SU-DHL-6 (cell line): ENCODE results near the gene TRDMT1.
A peak's percentile ranks its signal among the peaks of the same experiment; 100 is the strongest.

Experiments
- H2AFZ ChIP-seq: fragments of 200-600 bp; sonication (generic); 2 replicates; pipeline ENCODE4 v1.6.1; 2014; ENCODE audit warnings: low read depth, mild to moderate bottlenecking, moderate library complexity, mixed read lengths, antibody characterized with exemption, low read length; ENCODE audit not compliant: severe bottlenecking
- H3F3A ChIP-seq: fragments of 200-600 bp; shearing (Covaris generic); 2 replicates; pipeline ENCODE4 v1.6.0; 2016; ENCODE audit warnings: antibody characterized with exemption, mild to moderate bottlenecking; ENCODE audit not compliant: insufficient read depth
- H3K27ac ChIP-seq: fragments of 200-600 bp; sonication (generic); 2 replicates; pipeline ENCODE4 v1.5.1; 2016; ENCODE audit warnings: low read depth, mild to moderate bottlenecking, low read length, moderate library complexity, mixed read lengths
- H3K27me3 ChIP-seq: fragments of 200-600 bp; sonication (generic), shearing (Covaris generic); 2 replicates; pipeline ENCODE4 v1.6.0; 2014; ENCODE audit warnings: mild to moderate bottlenecking, low read length
- H3K36me3 ChIP-seq: fragments of 200-600 bp; sonication (generic); 2 replicates; pipeline ENCODE4 v1.6.1; 2014; ENCODE audit warnings: mild to moderate bottlenecking, low read length, mixed read lengths
- H3K4me2 ChIP-seq: fragments of 300-600, 200-600 bp; shearing (Covaris generic), sonication (generic); 2 replicates; pipeline ENCODE4 v1.6.0; 2014; ENCODE audit warnings: low read length, low read depth, mild to moderate bottlenecking; ENCODE audit not compliant: poor library complexity, severe bottlenecking
- H3K4me3 ChIP-seq: fragments of 200-600 bp; sonication (generic); 2 replicates; pipeline ENCODE4 v1.5.1; 2014; ENCODE audit warnings: antibody characterized with exemption, low read length, mild to moderate bottlenecking, mixed read lengths; ENCODE audit not compliant: insufficient read depth, poor library complexity, severe bottlenecking
- H3K79me2 ChIP-seq: fragments of 200-600 bp; sonication (generic); 2 replicates; pipeline ENCODE4 v1.6.1; 2014; ENCODE audit warnings: mild to moderate bottlenecking, low read length, moderate library complexity; ENCODE audit not compliant: insufficient read depth
- H3K9ac ChIP-seq: fragments of 200-600 bp; sonication (generic); 2 replicates; pipeline ENCODE4 v1.7.0; 2014; ENCODE audit warnings: mild to moderate bottlenecking, low read length
- H3K9me2 ChIP-seq: fragments of 200-600 bp; sonication (generic); replicated peaks from 2 replicates; pipeline ENCODE4 v1.6.1; 2014; ENCODE audit warnings: low read length; ENCODE audit not compliant: insufficient read depth
- H3K9me3 ChIP-seq: fragments of 200-600 bp; sonication (generic); 2 replicates; pipeline ENCODE4 v1.6.1; 2014; ENCODE audit warnings: low read length, mixed read lengths; ENCODE audit not compliant: insufficient read depth
- H4K20me1 ChIP-seq: fragments of 200-600 bp; sonication (generic); 2 replicates; pipeline ENCODE4 v1.6.1; 2014; ENCODE audit warnings: low read depth, mild to moderate bottlenecking, antibody characterized with exemption, low read length, moderate library complexity, mixed read lengths
- CTCF ChIP-seq: fragments of 200-600 bp; sonication (generic); IDR thresholded peaks from one replicate; pipeline ENCODE4 v1.5.1; 2017; ENCODE audit warnings: antibody characterized with exemption, mild to moderate bottlenecking, low read length, moderate library complexity; ENCODE audit not compliant: insufficient read depth, poor library complexity, severe bottlenecking
- EZH2phosphoT487 ChIP-seq: fragments of 200-600 bp; sonication (generic), shearing (Covaris generic); conservative IDR thresholded peaks from 2 replicates; pipeline ENCODE4 v1.6.1; 2018; ENCODE audit warnings: mild to moderate bottlenecking, antibody characterized with exemption, low read length, moderate library complexity, mixed read lengths

Gene TRDMT1

DNA sequence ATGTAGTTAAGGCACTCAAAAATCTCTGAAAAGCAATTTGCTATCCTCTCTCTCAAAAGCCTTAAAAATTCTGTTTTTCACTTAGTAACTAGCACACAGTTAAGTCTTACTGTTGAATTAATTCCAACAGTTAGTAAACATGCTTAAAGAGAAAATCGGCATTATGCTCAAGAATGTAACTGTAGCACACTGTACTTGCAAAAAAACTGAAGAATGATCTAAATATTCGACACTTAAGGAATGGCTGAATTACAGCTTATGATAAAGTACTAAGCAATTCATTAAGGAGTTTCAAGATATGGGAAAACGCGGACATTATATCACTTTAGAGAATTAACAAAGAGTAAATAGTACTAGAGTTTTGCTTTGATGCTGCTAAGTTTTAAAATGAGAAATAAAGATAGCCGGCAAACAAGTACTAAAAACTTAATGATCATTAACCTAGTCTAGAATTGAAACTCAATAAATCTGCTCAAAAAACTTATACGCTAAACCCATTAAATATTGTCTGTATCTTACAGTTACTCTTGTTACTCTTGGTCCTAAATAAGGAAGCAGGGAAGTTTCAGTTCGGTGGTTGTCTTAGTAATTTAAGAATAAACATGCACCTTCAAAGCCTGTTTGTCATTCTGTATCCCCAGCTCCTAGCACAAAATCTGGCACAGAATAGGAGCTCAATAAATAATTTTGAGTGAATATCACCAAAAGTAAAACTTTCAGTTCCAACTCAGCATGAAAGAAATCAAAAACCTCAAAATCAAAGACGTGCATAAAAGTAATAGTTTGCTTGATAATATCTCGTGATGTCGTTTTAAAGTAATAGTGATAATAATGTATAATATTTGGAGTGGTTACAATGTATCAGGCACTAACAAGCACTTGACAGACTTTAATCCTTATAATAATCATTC, 1.2 kb downstream of the TRDMT1 start:
- Histone ChIP-seq H3K9ac (peak overlapping the region; percentile 75), H3K9me3 (no peaks in the 10 kb centered on the region), H3K36me3 (no peaks in the 10 kb centered on the region), H3K27me3 (no peaks in the 10 kb centered on the region), H3K27ac (no peak overlapping the region), H3K4me2 (peak overlapping the region; percentile 90), H3K9me2 (no peaks in the 10 kb centered on the region), H3F3A (no peaks in the 10 kb centered on the region), H3K79me2 (no peaks in the 10 kb centered on the region), H4K20me1 (no peaks in the 10 kb centered on the region), H3K4me3 (peak overlapping the region; percentile 79), H2AFZ (peak overlapping the region; percentile 99)
- TF ChIP-seq CTCF (no peak), EZH2phosphoT487 (no peak)

- no peak overlapping the region for H2AFZ ChIP-seq
- H3K9ac ChIP-seq = no peak overlapping the region
- no peaks in the 10 kb centered on the region for H3K9me3 ChIP-seq
- no peaks in the 10 kb centered on the region for H4K20me1 ChIP-seq
- no peaks in the 10 kb centered on the region for H3F3A ChIP-seq
- no peak overlapping the region for H3K4me3 ChIP-seq
- no peak for TF ChIP-seq EZH2phosphoT487
- no peak for TF ChIP-seq CTCF
- no peak overlapping the region for H3K4me2 ChIP-seq
- H3K9me2 ChIP-seq = no peaks in the 10 kb centered on the region
- H3K36me3 ChIP-seq = no peaks in the 10 kb centered on the region
- H3K27ac ChIP-seq = no peak overlapping the region
- no peaks in the 10 kb centered on the region for H3K79me2 ChIP-seq
- H3K27me3 ChIP-seq = no peaks in the 10 kb centered on the region
Observed at GRCh38 chr10:17199351-17199804, 2.1 kb downstream of the TRDMT1 start.

DNA sequence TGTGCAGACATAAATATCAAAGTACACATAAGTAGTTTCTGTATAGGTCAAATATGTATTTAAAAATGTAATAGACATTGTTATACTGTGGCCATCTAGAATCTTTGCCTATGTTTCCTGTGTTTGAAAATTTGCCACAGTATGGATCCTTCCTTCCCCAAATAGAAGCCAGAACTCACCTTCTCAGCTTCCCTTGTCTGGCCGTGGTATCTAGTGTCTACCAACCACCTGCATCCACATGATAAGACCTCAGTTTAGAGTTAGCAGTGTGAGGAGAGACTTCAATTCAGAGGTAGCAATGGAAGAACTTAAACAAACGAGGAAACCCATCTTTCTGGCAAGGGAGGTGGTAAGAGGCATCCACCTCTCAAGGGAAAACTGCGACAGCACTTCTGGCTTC, 4.9 kb downstream of the TRDMT1 start:
- no peaks in the 10 kb centered on the region for H3K27me3 ChIP-seq
- no peaks in the 10 kb centered on the region for H3K79me2 ChIP-seq
- no peaks in the 10 kb centered on the region for H3K9me2 ChIP-seq
- no peak overlapping the region for H3K27ac ChIP-seq
- no peak overlapping the region for H3K4me2 ChIP-seq
- no peak overlapping the region for H2AFZ ChIP-seq
- no peaks in the 10 kb centered on the region for H4K20me1 ChIP-seq
- H3F3A ChIP-seq = no peaks in the 10 kb centered on the region
- TF ChIP-seq EZH2phosphoT487 (no peak), CTCF (no peak)
- H3K4me3 ChIP-seq = no peak overlapping the region
- no peak overlapping the region for H3K9ac ChIP-seq
- no peaks in the 10 kb centered on the region for H3K36me3 ChIP-seq
- H3K9me3 ChIP-seq = no peaks in the 10 kb centered on the region
